HFF-Myc (cell line): Measurements from ENCODE around the gene ABLIM1.

ENCODE experiments used
- DNase-seq: peaks from one replicate; pipeline ENCODE4 v3.0.0-alpha.2; 2011; ENCODE audit warnings: low read depth; ENCODE audit errors: extremely low read depth
- H3K4me3 ChIP-seq: replicated peaks from 2 replicates; pipeline ENCODE4 v1.5.1; 2011; ENCODE audit warnings: low read depth, mild to moderate bottlenecking, control low read depth, low read length
- TF ChIP-seq, protein P1 (sequence below): IDR thresholded peaks from 2 replicates; pipeline ENCODE4 v1.5.1; 2012; ENCODE audit warnings: mild to moderate bottlenecking, low read depth, low read length, control low read depth; ENCODE audit errors: missing control alignments

The ABLIM1 gene

GRCh38 chr10:114609518-114610426 is 48.3 kb downstream of the ABLIM1 start:
- no peak overlapping the region for H3K4me3 ChIP-seq
- no peak for DNase-seq
- TF ChIP-seq, protein P1, sequence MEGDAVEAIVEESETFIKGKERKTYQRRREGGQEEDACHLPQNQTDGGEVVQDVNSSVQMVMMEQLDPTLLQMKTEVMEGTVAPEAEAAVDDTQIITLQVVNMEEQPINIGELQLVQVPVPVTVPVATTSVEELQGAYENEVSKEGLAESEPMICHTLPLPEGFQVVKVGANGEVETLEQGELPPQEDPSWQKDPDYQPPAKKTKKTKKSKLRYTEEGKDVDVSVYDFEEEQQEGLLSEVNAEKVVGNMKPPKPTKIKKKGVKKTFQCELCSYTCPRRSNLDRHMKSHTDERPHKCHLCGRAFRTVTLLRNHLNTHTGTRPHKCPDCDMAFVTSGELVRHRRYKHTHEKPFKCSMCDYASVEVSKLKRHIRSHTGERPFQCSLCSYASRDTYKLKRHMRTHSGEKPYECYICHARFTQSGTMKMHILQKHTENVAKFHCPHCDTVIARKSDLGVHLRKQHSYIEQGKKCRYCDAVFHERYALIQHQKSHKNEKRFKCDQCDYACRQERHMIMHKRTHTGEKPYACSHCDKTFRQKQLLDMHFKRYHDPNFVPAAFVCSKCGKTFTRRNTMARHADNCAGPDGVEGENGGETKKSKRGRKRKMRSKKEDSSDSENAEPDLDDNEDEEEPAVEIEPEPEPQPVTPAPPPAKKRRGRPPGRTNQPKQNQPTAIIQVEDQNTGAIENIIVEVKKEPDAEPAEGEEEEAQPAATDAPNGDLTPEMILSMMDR, result no peak

DNA sequence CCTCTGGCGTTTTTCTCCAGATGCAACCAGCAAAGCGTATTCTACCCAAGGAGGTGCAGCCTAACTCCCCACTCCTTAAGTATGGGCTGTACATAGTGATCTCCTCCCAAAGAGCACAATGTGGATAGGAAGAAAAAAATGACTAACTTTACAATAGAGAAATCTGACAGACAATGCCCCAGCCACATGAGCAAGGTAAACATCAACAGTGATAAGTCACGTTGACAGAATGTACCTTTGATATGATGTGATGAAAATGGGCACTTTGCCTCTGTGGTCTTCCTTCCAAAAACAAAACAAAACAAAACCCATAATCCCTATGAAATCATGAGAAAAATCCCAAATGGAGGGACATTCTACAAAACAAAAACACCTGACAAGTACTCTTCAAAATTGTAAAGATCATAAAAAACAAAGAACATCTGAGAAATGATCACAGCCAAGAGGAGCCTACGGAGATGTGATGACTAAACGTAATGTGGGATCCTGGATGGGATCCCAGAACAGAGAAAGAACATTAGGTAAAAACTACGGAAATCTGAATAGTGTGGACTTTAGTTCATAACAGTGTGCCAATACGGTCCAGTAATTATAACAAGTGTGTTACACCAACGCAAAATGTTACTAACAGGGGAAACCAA is 50.6 kb downstream of the ABLIM1 start:
- no peak overlapping the region for H3K4me3 ChIP-seq
- TF ChIP-seq, protein P1, result no peak
- no peak for DNase-seq

DNA sequence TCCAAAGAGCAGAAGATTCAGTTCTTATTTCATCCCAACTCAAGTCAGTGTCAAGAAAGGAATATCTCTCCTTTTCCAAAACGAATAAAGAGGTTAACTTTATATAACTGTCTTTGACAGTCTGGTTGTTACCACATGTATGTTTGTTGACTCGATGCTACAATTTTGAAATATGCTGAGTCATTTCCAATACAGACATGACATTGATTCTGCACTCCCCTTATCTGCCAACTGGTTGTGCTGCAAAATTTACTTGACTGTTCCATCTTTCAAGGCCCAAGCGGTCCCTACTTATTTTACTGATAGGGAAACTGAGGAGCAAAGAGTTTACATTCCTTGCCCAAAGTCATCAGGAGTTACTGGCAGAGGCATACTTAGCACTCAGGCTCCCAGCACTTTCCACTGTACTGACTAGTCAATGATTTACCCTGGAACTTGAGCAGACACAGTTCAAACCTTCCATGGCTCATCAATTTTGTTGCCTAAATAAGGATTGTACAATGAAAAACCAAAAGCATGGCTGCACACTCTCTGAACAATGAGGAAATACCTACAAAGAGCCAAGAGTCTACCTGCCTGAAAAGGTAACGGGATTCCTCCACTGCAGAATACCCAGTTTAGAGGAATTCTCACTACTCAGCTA is 52.8 kb downstream of the ABLIM1 start:
- no peak overlapping the region for H3K4me3 ChIP-seq
- TF ChIP-seq, protein P1, result no peak
- no peak for DNase-seq

- DNase-seq, result no peak
- TF ChIP-seq, protein P1, result no peak
- no peak overlapping the region for H3K4me3 ChIP-seq
Measured at GRCh38 chr10:114604357-114605130, 53.5 kb downstream of the ABLIM1 start.

DNA sequence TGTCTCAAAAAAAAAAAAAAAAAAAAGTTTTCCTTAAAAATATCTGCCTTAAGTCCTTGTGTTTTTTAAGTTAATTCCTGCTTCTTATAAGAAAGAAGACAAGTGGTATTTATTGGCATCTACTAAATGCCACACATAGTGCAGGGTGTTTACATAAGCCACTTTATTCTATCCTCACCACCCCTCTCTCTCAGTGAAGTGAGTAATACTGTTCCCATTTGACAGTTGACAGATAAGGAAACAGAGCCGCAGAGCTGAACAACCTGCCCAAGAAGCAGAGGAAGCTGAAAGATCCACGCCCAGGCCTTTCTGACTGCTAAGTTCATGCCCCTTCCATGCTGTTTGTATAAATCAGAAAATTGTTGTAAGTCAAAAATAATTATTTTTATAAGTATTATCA is 54.1 kb downstream of the ABLIM1 start:
- TF ChIP-seq, protein P1, result no peak
- DNase-seq, result no peak
- no peak overlapping the region for H3K4me3 ChIP-seq

- no peak overlapping the region for H3K4me3 ChIP-seq
- TF ChIP-seq, protein P1, result no peak
- no peak for DNase-seq
Measured at GRCh38 chr10:114603303-114603702, 54.8 kb downstream of the ABLIM1 start.
